SH-SY5Y (cell line): Measurements from ENCODE around the gene CCDC14.

Experiments
- GATA2 ChIP-seq: IDR thresholded peaks from 2 replicates; pipeline ENCODE4 v1.6.1; 2011; ENCODE audit warnings: mild to moderate bottlenecking, low read depth, low read length
- GATA3 ChIP-seq: IDR thresholded peaks from 2 replicates; pipeline ENCODE4 v1.6.1; 2011; ENCODE audit warnings: low read depth, mild to moderate bottlenecking, low read length, moderate library complexity

DNA sequence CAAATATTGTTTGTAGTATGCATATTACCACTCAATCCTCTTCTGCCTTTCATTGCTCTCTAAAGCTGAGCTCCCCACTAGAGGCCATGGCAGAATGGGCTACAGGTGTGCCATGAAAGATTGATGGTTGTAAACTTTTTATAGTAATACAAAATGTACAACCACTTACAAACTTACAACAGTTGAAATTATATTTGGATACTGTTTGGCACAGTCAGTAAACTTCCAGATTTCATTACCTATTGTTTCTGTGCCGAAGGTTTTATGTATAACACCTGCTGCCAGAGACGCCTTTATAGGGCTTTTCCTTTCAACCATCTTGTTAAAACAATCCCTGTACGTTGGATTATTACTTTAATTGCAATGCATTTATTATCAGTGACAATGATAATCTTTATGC, 23.9 kb upstream of the CCDC14 start:
- TF ChIP-seq GATA2 (no peak), GATA3 (no peak)
